GM18861 (cell line): ENCODE measurements around the gene TRAF5.
"Not testable (repeated sequence)": the region's sequence is repeated elsewhere in the genome, so short reads cannot be mapped to it uniquely, and the experiment has no call there.

ENCODE experiments used
- ATAC-seq: cut with Tn5 transposase; IDR thresholded peaks from one replicate; pipeline ENCODE4 v1.9.1; 2021; ENCODE audit not compliant: unreplicated experiment

Gene TRAF5

GRCh38 chr1:211326528-211327345 lies at the start of gene TRAF5:
Gene TRAF5 (plus strand): TSS chr1:211326833. CDS start chr1:211353240, 26,407 bp downstream.
- no peak for ATAC-seq

GRCh38 chr1:211279340-211279739 lies 47.3 kb upstream of the TRAF5 start:
- no peak for ATAC-seq

GRCh38 chr1:211280910-211281309 lies 45.7 kb upstream of the TRAF5 start:
- no peak for ATAC-seq

GRCh38 chr1:211281320-211282022 lies 45.2 kb upstream of the TRAF5 start:
- no peak for ATAC-seq

- ATAC-seq: no peak
Observed at GRCh38 chr1:211282023-211282373, 44.6 kb upstream of the TRAF5 start.

GRCh38 chr1:211285196-211285595 lies 41.4 kb upstream of the TRAF5 start:
- no peak for ATAC-seq

GRCh38 chr1:211287218-211287617 lies 39.4 kb upstream of the TRAF5 start:
- no peak for ATAC-seq

GRCh38 chr1:211292411-211292810 lies 34.2 kb upstream of the TRAF5 start:
- ATAC-seq: no peak

- ATAC-seq: no peak
Observed at GRCh38 chr1:211296396-211296795, 30.2 kb upstream of the TRAF5 start.

GRCh38 chr1:211305044-211305443 lies 21.6 kb upstream of the TRAF5 start:
- ATAC-seq: peak; percentile 93

GRCh38 chr1:211309617-211310016 lies 17.0 kb upstream of the TRAF5 start:
- ATAC-seq: no peak

GRCh38 chr1:211313392-211313791 lies 13.2 kb upstream of the TRAF5 start:
- no peak for ATAC-seq

- no peak for ATAC-seq
Observed at GRCh38 chr1:211318576-211319280, 7.9 kb upstream of the TRAF5 start.

- ATAC-seq: no peak
Observed at GRCh38 chr1:211319892-211320291, 6.7 kb upstream of the TRAF5 start.

GRCh38 chr1:211320980-211321379 lies 5.7 kb upstream of the TRAF5 start:
- no peak for ATAC-seq

- not testable (repeated sequence) for ATAC-seq
Observed at GRCh38 chr1:211321646-211322045, 5.0 kb upstream of the TRAF5 start.

GRCh38 chr1:211323156-211324063 lies 3.2 kb upstream of the TRAF5 start:
- ATAC-seq: peak; percentile 62

- no peak for ATAC-seq
Observed at GRCh38 chr1:211324992-211325775, 1.4 kb upstream of the TRAF5 start.

GRCh38 chr1:211326140-211326527 lies 499 bp upstream of the TRAF5 start:
- no peak for ATAC-seq

- ATAC-seq: peak; percentile 29
Observed at GRCh38 chr1:211327346-211327921, 801 bp downstream of the TRAF5 start.
